HTR-8/SVneo (cell line): ENCODE measurements around the gene PDK2.
A peak's percentile ranks its signal among the peaks of the same experiment; 100 is the strongest.

Source experiments
- DNase-seq: peaks from one replicate; pipeline ENCODE4 v3.0.0; 2011; ENCODE audit warnings: low spot score, mixed read lengths; ENCODE audit not compliant: insufficient read length
- FAIRE-seq: peaks from 2 replicates; lab custom pipeline; 2011; peaks lifted over from hg19 to GRCh38; lab: Jason Lieb, UNC

The PDK2 gene

GRCh38 chr17:50094753-50095619 lies at the start of gene PDK2:
TSS of gene PDK2 (plus strand) at chr17:50095351. CDS start at chr17:50095436, 85 bp downstream.
- DNase-seq, result peak; percentile 98
- peak; percentile 98 for FAIRE-seq

GRCh38 chr17:50046179-50046578 lies 49.0 kb upstream of the PDK2 start:
- DNase-seq (no peak), FAIRE-seq (no peak)

GRCh38 chr17:50046667-50047066 lies 48.5 kb upstream of the PDK2 start:
- FAIRE-seq, result peak; percentile 74

GRCh38 chr17:50047083-50047482 lies 48.1 kb upstream of the PDK2 start:
- no peak for DNase-seq
- no peak for FAIRE-seq

More at GRCh38 chr17:50046667-50047066, 48.5 kb upstream of the PDK2 start:
- no peak for DNase-seq

- FAIRE-seq, result peak; percentile 97
- peak; percentile 88 for DNase-seq
These were observed 47.5 kb upstream of the PDK2 start for GRCh38 chr17:50047488-50048126.

- FAIRE-seq (no peak), DNase-seq (no peak)
These were observed 46.9 kb upstream of the PDK2 start for GRCh38 chr17:50048146-50048720.

- DNase-seq (no peak), FAIRE-seq (no peak)
These were observed 46.2 kb upstream of the PDK2 start for GRCh38 chr17:50048988-50049387.

- DNase-seq, result no peak
- peak; percentile 82 for FAIRE-seq
These were observed 45.5 kb upstream of the PDK2 start for GRCh38 chr17:50049636-50050035.

- DNase-seq, result no peak
- FAIRE-seq, result no peak
These were observed 44.6 kb upstream of the PDK2 start for GRCh38 chr17:50050431-50051032.

- DNase-seq (peak; percentile 95), FAIRE-seq (peak; percentile 98)
These were observed 44.0 kb upstream of the PDK2 start for GRCh38 chr17:50051082-50051576.

- DNase-seq (no peak), FAIRE-seq (no peak)
These were observed 43.5 kb upstream of the PDK2 start for GRCh38 chr17:50051606-50052005.

- no peak for DNase-seq
- FAIRE-seq, result peak; percentile 58
These were observed 42.8 kb upstream of the PDK2 start for GRCh38 chr17:50052241-50052796.

GRCh38 chr17:50052822-50053653 lies 42.1 kb upstream of the PDK2 start:
- DNase-seq, result peak; percentile 68
- peak; percentile 93 for FAIRE-seq

- DNase-seq, result no peak
- FAIRE-seq, result peak; percentile 62
These were observed 41.5 kb upstream of the PDK2 start for GRCh38 chr17:50053654-50053960.

- DNase-seq (no peak), FAIRE-seq (peak; percentile 46)
These were observed 40.1 kb upstream of the PDK2 start for GRCh38 chr17:50055055-50055425.

- FAIRE-seq, result peak; percentile 96
These were observed 39.5 kb upstream of the PDK2 start, which contains the start of gene ITGA3 for GRCh38 chr17:50055426-50056216. TSS of gene ITGA3 (plus strand) at chr17:50056110. CDS start at chr17:50056440, 330 bp downstream.

GRCh38 chr17:50056217-50056960 lies 38.8 kb upstream of the PDK2 start:
- no peak for DNase-seq
- no peak for FAIRE-seq

More at GRCh38 chr17:50055426-50056216, 39.5 kb upstream of the PDK2 start, which contains the start of gene ITGA3:
- peak; percentile 89 for DNase-seq

- no peak for DNase-seq
- FAIRE-seq, result peak; percentile 95
These were observed 38.2 kb upstream of the PDK2 start for GRCh38 chr17:50056961-50057330.
